Peyer's patch (tissue), 4 donors: ENCODE results near the gene RFX1. TPM values are rescaled to one million over a fixed set of nuclear protein-coding genes. Genes with fewer than 3 reads are reported as not detected.

ENCODE experiments used
- DNase-seq, 3 donors: peaks; one replicate each; pipeline ENCODE4 v3.0.0-alpha.2; 2017 to 2019
- H3K27ac ChIP-seq, 4 donors: fragments of 200-600 bp; sonication (generic); one replicate each; pipeline ENCODE4 v1.5.1; 2016 to 2019
- H3K27me3 ChIP-seq, 2 donors: fragments of 200-600 bp; sonication (generic); one replicate each; pipeline ENCODE4 v1.5.1; 2019
- H3K36me3 ChIP-seq, 3 donors: fragments of 200-600 bp; sonication (generic); one replicate each; pipeline ENCODE4 v1.5.1; 2016 to 2019
- H3K4me1 ChIP-seq, 4 donors: fragments of 200-600 bp; sonication (generic); one replicate each; pipeline ENCODE4 v1.5.1; 2016 to 2019
- H3K4me3 ChIP-seq, 4 donors: fragments of 200-600 bp; sonication (generic); 1 replicate in 3 of 4; 2 replicates in 1 of 4; pipeline ENCODE4 v1.5.1; 2016 to 2019; ENCODE audit warnings: mild to moderate bottlenecking in 1 of 4
- H3K9me3 ChIP-seq, 4 donors: fragments of 200-600 bp; sonication (generic); one replicate each; pipeline ENCODE4 v1.5.1; 2016 to 2019; ENCODE audit warnings: mild to moderate bottlenecking in 1 of 4
- POLR2A ChIP-seq, 2 donors: fragments of 450-650 bp; IDR thresholded peaks; one replicate each; pipeline ENCODE4 v1.5.1; 2017; ENCODE audit warnings: antibody characterized with exemption in 2 of 2, mild to moderate bottlenecking in 2 of 2, moderate library complexity in 2 of 2
- total RNA-seq, 4 donors: library from RNA; depleted of rRNA; stranded (reverse); fragments of >200 nt; gene quantifications; one replicate each; pipeline ENCODE4 v1.1.0, GENCODE V29; 2016
- TF ChIP-seq, protein P1 (sequence below), 6 experiments: fragments of 450-650 bp in 4 of 6; fragments of 200-600 bp in 2 of 6; sonication (generic) in 1 of 6; IDR thresholded peaks; one replicate each; pipeline ENCODE4 v1.5.1; 2017 to 2019; ENCODE audit warnings: antibody characterized with exemption in 6 of 6, mild to moderate bottlenecking in 3 of 6, moderate library complexity in 1 of 6

RFX1 gene
- total RNA-seq, 4 donors from 2014 or later = 5.8 to 19.0 (median 9.6) TPM

DNA sequence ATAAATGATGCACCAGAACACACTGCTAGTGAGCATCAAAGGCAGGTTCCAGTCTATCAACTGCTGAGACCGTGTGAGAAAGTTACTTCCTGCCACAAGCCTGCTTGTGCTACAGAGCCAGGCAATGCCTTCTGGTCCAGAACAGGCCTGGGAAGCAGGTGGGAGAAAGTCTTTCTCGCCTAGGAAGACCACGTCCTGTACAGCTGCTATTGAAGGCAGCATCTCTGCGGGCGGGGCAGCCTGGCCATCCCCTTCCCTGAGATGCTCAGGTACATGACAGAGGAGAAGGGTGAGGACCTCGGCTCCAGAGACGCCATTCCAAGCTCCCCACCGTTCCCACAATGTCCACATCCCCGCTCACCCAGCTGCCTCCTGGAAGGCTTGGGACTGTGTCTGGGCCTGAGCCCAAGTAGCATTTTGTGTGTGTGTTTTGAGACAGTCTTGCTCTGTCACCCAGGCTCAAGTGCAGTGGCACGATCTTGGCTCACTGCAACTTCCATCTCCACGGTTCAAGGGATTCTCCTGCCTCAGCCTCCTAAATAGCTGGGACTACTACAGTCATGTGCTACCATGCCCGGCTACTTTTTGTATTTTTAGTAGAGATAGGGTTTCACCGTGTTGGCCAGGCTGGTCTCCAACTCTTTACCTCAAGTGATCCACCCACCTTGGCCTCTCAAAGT lies 3.4 kb downstream of the RFX1 start:
- DNase-seq = peak in 2 of 3 donors; percentile 61 to 68

DNA sequence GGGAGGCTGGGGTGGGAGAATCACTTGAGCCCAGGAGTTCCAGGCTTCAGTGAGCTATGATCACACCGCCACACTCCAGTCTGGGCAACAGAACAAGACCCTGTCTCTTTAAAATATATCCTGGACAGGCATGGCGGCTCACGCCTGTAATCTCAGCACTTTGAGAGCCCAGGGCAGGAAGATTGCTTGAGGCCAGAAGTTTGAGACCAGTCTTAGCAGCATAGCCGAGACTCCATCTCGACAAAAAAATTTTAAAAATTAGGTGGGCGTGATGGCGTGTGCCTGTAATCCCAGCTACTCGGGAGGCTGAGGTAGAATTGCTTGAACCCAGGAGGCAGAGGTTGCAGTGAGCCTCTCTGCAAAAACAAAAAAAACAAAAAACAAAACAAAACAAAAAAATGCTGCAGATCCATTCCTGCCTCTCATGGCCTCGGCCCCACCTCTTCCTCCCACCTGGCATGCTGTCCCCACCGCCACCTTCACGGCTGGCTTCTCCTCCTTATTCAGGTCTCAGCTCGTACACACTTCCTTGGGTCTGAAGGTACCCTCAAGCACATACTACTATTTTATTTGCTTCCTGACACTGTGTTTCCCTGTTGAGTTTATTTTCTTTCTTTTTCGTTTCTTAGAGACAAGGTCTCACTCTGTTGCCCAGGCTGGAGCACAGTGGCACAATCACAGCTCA lies 5.3 kb downstream of the RFX1 start:
- no peak for TF ChIP-seq POLR2A (IDR thresholded peaks at IDR 0.05)
- TF ChIP-seq, protein P1, sequence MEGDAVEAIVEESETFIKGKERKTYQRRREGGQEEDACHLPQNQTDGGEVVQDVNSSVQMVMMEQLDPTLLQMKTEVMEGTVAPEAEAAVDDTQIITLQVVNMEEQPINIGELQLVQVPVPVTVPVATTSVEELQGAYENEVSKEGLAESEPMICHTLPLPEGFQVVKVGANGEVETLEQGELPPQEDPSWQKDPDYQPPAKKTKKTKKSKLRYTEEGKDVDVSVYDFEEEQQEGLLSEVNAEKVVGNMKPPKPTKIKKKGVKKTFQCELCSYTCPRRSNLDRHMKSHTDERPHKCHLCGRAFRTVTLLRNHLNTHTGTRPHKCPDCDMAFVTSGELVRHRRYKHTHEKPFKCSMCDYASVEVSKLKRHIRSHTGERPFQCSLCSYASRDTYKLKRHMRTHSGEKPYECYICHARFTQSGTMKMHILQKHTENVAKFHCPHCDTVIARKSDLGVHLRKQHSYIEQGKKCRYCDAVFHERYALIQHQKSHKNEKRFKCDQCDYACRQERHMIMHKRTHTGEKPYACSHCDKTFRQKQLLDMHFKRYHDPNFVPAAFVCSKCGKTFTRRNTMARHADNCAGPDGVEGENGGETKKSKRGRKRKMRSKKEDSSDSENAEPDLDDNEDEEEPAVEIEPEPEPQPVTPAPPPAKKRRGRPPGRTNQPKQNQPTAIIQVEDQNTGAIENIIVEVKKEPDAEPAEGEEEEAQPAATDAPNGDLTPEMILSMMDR (IDR thresholded peaks at IDR 0.05) = no peak
- Histone ChIP-seq H3K27me3 (no peaks in the 10 kb centered on the region), H3K4me1 (peaks cover 3 to 34% (median 27%) of the 10 kb centered on the region in 4 donors), H3K9me3 (no peaks in the 10 kb centered on the region), H3K4me3 (no peak overlapping the region), H3K27ac (peak overlapping the region in 1 of 4 donors; percentile 98), H3K36me3 (peaks cover 0 to 9% (median 0%) of the 10 kb centered on the region in 3 donors)
- peak in 1 of 3 donors; percentile 56 for DNase-seq

More for the DNA sequence above, 3.4 kb downstream of the RFX1 start:
- H3K27me3 ChIP-seq = no peaks in the 10 kb centered on the region
- no peaks in the 10 kb centered on the region for H3K36me3 ChIP-seq
- TF ChIP-seq POLR2A (IDR thresholded peaks at IDR 0.05) = no peak
- TF ChIP-seq, protein P1 (IDR thresholded peaks at IDR 0.05) = no peak
- H3K4me1 ChIP-seq = peaks cover 3 to 34% (median 27%) of the 10 kb centered on the region in 4 donors
- H3K9me3 ChIP-seq = no peaks in the 10 kb centered on the region
- H3K4me3 ChIP-seq = no peak overlapping the region
- H3K27ac ChIP-seq = peak overlapping the region; percentile 98 to 100 (median 99)

DNA sequence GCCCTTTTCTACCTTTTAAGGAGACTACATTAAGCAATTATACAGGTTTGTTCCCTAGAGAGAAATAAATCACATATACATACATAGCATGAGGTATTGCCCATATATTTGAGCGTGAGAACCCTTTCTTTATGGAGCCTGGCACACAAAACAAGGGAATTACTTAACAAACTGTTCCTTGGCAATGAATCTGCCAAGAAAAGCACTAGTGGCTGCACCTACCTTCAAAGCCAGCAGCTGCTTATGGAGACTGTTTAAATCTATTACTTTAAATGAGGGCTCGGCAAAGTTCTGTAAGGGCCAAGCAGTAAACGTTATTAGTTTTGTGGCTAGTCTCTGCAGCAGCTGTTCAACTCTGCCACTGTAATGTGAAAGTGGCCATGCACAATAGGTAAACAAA lies 7.0 kb downstream of the RFX1 start:
- H3K4me1 ChIP-seq = peaks cover 0 to 26% (median 17%) of the 10 kb centered on the region in 4 donors
- H3K9me3 ChIP-seq = no peaks in the 10 kb centered on the region
- no peaks in the 10 kb centered on the region for H3K27me3 ChIP-seq
- no peak for TF ChIP-seq POLR2A (IDR thresholded peaks at IDR 0.05)
- TF ChIP-seq, protein P1 (IDR thresholded peaks at IDR 0.05) = no peak
- no peak overlapping the region for H3K27ac ChIP-seq
- peaks cover 0 to 9% (median 0%) of the 10 kb centered on the region in 3 donors for H3K36me3 ChIP-seq
- no peak overlapping the region for H3K4me3 ChIP-seq
- DNase-seq = no peak

DNA sequence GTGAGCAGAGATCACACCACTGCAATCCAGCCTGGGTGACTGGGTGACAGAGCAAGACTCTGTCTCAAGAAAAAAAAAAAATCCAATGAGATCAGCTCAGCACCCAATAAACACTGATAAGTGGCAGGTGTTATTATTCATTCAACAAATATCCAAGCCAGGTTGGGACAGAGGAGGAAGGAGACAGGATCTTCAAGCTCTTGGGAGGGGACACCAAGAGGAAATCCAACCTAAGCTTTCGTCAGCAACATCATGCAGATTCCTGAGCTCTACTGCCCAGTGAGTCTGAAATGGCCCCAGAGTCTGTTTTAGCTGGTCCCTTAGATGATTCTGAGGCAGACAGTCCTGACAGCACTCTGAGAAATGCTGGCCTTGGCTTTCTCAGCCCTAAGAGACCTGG lies 7.7 kb downstream of the RFX1 start:
- DNase-seq = no peak
- Histone ChIP-seq H3K4me3 (no peak overlapping the region), H3K36me3 (peaks cover 0 to 13% (median 0%) of the 10 kb centered on the region in 3 donors), H3K27me3 (no peaks in the 10 kb centered on the region), H3K27ac (no peak overlapping the region), H3K4me1 (peaks cover 0 to 19% (median 13%) of the 10 kb centered on the region in 4 donors), H3K9me3 (no peaks in the 10 kb centered on the region)
- TF ChIP-seq, protein P1 (IDR thresholded peaks at IDR 0.05) = no peak
- no peak for TF ChIP-seq POLR2A (IDR thresholded peaks at IDR 0.05)

DNA sequence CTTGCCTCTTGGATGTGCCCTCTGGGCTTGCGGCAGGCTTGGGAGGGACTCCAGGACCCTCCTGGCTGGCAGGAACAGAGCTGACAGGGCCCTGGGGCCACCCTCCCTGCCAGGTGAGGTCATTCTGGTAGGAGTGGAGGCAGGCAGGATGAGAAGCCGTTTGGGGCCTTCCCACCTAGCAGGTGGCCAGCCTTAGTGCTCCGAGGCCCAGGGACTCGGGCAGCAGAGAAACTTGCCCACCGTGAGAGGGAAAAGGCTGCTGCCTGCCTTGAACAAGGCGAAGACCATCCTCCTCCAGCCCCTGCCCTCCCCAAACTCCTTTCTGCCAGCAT lies 8.5 kb downstream of the RFX1 start:
- TF ChIP-seq, protein P1 (IDR thresholded peaks at IDR 0.05) = no peak
- no peak for TF ChIP-seq POLR2A (IDR thresholded peaks at IDR 0.05)
- peaks cover 0 to 11% (median 5%) of the 10 kb centered on the region in 4 donors for H3K4me1 ChIP-seq
- no peaks in the 10 kb centered on the region for H3K9me3 ChIP-seq
- H3K36me3 ChIP-seq = peaks cover 0 to 21% (median 0%) of the 10 kb centered on the region in 3 donors
- H3K27ac ChIP-seq = no peak overlapping the region
- H3K4me3 ChIP-seq = no peak overlapping the region
- H3K27me3 ChIP-seq = no peaks in the 10 kb centered on the region
- DNase-seq = no peak
